ENCODE data around the gene R3HCC1L. TPM values are rescaled to one million over a fixed set of nuclear protein-coding genes. Genes with fewer than 3 reads are reported as not detected.
"Not testable (repeated sequence)": the region's sequence is repeated elsewhere in the genome, so short reads cannot be mapped to it uniquely, and the experiment has no call there.

R3HCC1L gene
- polyA plus RNA-seq, 3 donors, result 20.2 to 20.6 (median 20.4) TPM

- no peak for DNase-seq (ENCODE audit: extremely low read depth in 1 of 11, low read depth in 9 of 11, low spot score in 4 of 11)
Measured at GRCh38 chr10:98213740-98214139, 79.3 kb downstream of the R3HCC1L start.

DNA sequence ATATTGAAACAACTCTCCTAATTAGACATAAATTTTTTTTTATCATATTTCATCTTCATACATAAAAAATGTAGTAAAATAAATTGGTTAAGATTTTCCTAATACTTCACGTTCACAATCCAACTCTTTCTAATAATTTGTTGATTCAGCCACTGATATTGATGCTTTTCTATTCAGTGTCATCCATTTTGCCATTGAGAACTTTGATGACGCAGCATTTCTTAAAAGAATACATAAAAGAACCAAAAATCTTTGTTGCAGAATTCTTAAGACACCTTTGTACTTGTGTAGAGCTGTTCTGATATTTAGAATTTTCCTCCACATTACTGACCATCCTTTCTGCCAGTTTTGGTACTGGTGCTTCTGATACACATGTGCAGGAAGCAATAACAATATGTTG lies 80.9 kb downstream of the R3HCC1L start:
- DNase-seq (ENCODE audit: extremely low read depth in 1 of 11, low read depth in 9 of 11, low spot score in 4 of 11), result no peak

DNA sequence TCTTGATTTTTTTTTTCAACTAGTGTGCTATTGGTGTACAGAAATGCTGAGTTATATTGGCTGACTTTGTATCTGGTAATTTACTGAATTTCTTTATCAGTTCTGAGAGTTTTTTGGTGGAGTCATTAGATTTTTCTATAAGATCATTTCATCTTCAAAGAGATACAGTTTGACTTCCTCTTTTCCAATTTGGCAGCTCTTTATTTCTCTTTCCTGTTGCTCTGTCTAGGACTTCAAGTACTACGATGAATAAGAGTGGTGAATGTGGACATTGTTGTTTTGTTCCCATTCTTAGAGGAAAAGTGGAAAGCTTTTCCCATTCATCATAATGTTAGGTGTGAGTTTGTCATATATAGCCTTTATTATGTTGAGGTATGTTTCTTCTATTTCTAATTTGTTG lies 83.3 kb downstream of the R3HCC1L start:
- no peak for DNase-seq (ENCODE audit: extremely low read depth in 1 of 11, low read depth in 9 of 11, low spot score in 4 of 11)

DNA sequence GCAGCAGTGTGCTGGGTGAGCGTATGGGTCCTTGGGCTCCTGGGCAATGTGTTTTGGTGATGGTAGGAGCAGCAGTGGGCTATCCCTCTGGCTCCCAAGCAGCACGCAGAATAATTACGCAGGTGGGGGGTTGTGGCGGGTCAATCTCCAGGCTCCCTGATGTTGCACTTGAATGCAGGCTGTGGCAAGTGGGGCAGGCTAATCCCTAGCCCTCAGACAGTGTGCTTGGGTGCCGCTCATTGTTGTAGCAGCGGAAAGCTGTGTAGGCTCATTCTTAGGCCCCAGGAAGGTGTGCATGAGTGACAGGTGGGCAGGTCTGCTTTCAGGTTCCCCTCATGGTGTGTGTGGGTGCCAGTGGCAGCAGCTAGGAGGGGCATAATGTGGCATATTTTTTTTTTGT lies 89.4 kb downstream of the R3HCC1L start:
- no peak for DNase-seq (ENCODE audit: extremely low read depth in 1 of 11, low read depth in 9 of 11, low spot score in 4 of 11)

- DNase-seq (ENCODE audit: extremely low read depth in 1 of 11, low read depth in 9 of 11, low spot score in 4 of 11), result no peak
Measured at GRCh38 chr10:98224509-98224908, 90.1 kb downstream of the R3HCC1L start.

DNA sequence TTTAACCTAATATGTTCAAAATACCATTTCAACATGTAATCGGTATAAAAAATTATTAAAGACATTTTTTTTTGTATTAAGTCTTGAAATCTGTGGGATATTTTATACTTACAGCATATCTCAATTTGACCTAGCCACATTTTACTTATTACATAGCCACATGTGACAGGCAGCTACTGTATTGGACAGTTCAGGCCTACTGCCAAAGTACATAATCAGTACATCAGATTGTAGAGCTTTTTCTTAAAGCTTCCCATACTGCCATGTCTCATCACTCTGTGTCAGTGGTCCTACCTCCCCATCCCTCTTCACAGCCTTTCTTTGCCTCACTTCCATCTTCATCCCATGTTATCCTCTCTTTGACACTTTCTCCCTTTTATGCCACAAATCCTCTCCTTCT lies 90.5 kb downstream of the R3HCC1L start:
- DNase-seq (ENCODE audit: extremely low read depth in 1 of 11, low read depth in 9 of 11, low spot score in 4 of 11), result no peak

GRCh38 chr10:98226508-98227144 lies 92.2 kb downstream of the R3HCC1L start:
- no peak for DNase-seq (ENCODE audit: extremely low read depth in 1 of 11, low read depth in 9 of 11, low spot score in 4 of 11)

DNA sequence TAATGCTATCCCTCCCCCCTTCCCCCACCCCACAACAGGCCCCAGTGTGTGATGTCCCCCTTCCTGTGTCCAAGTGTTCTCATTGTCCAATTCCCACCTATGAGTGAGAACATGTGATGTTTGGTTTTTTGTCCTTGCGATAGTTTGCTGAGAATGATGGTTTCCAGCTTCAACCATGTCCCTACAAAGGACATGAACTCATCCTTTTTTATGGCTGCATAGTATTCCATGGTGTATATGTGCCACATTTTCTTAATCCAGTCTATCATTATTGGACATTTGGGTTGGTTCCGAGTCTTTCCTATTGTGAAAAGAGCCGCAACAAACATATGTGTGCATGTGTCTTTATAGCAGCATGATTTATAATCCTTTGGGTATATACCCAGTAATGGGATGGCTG lies 93.3 kb downstream of the R3HCC1L start:
- not testable (repeated sequence) for DNase-seq (ENCODE audit: extremely low read depth in 1 of 11, low read depth in 9 of 11, low spot score in 4 of 11)

GRCh38 chr10:98228266-98228665 lies 93.8 kb downstream of the R3HCC1L start:
- not testable (repeated sequence) for DNase-seq (ENCODE audit: extremely low read depth in 1 of 11, low read depth in 9 of 11, low spot score in 4 of 11)

DNA sequence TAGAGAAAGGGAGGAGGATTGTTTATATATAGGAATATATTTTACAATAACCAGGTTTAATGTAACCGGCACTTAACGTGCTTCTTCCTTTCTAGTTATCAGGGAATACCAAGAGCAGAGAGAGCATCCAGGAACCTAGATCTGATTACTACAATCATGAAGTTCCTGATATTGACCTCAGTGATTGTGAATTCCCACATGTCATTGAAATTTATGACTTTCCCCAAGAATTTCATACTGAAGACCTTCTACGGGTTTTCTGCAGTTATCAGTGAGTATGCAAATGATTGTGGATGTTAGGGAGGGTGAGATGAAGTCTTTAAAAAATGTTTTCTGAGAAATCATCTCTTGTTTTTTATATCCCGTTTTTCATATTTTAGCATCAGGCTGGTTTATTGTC lies 97.0 kb downstream of the R3HCC1L start:
- DNase-seq (ENCODE audit: extremely low read depth in 1 of 11, low read depth in 9 of 11, low spot score in 4 of 11), result no peak

- DNase-seq (ENCODE audit: extremely low read depth in 1 of 11, low read depth in 9 of 11, low spot score in 4 of 11), result no peak
Measured at GRCh38 chr10:98235846-98236245, 101.4 kb downstream of the R3HCC1L start.

DNA sequence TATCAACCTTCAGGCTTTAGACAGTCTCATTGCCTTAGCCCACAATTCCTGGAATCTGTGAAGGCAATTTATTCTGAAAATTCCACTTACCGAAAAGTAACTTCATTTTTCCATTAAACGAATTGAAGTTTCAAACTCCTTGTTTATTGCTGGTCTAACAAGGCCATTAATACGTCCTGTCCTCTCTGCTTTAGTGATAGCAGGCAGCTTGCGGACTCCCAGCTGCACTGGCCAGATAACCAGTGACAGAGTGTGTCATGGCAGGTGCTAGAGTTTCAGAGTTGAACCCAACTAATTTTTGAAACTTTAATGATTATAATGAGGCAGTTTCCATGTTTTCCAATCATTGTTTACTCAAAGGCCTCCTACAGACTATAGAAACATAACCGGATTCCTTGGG lies 102.4 kb downstream of the R3HCC1L start:
- DNase-seq (ENCODE audit: extremely low read depth in 1 of 11, low read depth in 9 of 11, low spot score in 4 of 11), result no peak

DNA sequence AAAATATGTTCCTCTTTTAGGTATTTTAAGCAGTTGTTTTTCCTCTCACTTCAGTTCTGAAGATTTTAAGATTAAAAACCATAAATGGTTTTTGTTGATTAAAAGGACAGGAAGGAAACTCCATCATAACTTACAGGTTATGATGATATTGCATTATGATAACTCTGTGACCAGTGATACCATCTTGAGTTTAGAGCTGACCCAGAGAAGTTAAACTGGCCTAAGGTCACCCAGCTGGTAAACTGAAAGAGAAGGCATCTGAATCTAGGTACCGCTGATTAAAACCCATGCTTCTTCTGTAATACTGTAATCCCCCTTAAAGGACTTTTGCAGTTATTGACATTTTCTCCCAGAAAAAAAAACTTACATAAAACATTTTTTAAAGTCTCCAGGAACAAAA lies 103.9 kb downstream of the R3HCC1L start:
- no peak for DNase-seq (ENCODE audit: extremely low read depth in 1 of 11, low read depth in 9 of 11, low spot score in 4 of 11)

DNA sequence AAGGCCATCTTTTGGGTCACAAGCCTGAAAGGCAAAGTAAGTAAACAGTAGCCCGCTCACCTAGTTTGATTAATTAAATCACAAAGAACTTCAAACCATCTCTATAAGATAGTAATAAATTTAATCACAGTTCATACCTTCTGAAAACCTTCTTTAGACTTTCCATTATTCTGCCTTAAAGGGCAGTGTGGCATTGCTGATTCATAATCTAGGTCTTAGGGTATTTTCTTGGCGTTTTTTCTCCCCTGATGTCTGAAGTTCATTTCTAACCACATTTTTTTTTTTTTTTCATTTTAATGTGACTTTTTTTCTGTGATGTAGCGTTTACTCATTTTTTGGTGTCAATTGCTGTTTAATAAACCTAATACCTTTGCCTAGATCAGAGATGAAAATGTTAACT lies 106.1 kb downstream of the R3HCC1L start:
- DNase-seq (ENCODE audit: extremely low read depth in 1 of 11, low read depth in 9 of 11, low spot score in 4 of 11), result no peak

DNA sequence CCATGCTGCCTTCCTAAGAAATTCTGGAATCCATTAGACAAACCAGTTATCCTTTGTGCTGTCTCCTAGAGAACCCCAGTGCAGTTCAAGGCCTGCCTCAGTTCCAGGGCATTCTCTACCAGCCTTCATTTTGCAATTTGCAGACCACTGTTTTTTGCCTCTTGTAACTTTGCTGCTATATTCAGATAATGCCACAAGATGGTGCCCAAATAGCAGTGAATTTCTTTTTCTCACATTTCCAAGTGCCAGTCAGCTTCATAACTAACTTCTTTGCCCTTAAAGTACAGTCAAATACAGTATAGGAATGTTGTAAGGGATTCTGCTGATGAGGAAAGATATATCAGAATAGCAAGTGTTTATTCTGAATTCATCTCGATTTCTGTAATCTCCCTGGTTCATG lies 108.4 kb downstream of the R3HCC1L start:
- DNase-seq (ENCODE audit: extremely low read depth in 1 of 11, low read depth in 9 of 11, low spot score in 4 of 11), result peak in 2 of 11 donors; percentile 27 to 37

DNA sequence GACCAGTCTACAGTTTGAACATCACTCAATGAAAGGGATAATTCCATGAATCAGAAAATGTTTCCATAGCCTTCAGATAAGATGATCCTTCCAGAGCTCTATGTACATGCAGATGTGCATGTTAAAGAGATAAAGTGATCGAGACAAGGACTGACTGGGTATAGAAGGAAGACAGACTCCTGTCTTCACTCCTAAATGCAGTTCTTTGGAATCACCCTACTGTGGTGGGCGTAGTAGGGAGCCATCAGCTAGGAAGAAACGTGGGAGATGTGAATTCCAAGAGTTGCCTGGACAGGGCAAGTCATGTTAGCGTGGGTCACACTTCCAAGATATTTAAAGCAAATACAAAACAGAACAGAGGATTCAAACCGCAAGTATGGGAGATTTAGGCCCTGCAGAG lies 109.7 kb downstream of the R3HCC1L start:
- no peak for DNase-seq (ENCODE audit: extremely low read depth in 1 of 11, low read depth in 9 of 11, low spot score in 4 of 11)

DNA sequence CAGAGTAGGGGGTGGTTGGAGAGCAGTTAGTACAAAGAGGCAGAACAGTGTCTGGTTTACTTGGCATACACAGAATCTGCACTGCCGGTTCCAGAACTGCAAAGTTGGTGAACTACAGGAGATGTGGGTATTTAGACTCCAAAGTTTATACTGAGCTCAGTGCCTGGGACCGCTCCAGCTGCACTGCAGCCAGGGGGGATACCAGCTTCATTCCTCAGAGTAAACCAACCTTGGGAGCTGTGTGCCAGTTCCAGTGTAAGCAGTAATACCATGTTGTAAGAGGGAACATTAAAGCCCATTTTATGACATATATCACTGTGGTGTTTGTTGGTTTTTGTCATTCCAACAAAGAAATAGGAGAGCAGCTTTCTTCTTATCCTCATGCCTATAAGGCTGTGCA lies 110.1 kb downstream of the R3HCC1L start:
- DNase-seq (ENCODE audit: extremely low read depth in 1 of 11, low read depth in 9 of 11, low spot score in 4 of 11), result no peak

DNA sequence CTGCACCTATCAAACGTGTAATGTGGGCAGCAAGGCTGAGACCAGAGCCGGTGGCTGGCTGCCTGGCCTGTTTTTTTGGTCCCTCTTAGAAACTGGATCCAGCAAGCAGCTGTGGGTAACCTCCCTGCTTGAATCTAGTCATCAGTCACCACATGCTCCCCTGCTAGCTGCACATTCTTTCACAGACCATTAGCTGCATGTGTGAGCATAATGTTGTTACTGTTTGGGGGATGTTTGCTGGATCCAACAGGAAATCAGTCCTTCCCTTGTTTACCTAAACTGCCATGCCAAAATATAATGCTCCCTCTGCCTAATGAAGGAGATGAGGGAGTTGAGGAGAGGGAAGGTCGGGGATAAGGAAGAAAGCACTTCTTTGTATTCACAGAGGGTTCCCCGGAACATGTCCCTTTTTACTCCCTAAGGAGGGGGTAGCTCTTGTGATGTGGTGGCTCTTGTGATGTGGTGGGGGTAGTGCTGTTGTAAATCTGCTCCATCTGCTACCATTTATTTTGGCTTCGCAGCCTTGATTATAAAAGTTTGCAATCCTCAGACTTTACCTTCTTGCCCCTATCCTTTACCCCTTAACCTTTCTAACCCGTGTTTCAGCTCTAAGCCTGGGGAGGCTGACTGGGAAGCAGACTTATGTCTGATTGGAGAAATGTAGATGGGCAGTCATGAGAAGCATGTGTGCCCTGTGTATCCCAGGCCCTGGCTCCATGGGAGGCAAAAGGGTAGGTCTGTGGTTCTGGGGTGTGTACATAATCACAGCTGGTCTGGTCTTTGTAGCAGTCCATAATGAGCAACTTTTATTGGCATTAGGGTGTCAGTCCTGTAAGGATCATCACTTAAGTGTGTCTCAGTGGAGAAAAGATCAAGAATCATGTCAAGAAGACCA lies 112.7 kb downstream of the R3HCC1L start:
- DNase-seq (ENCODE audit: extremely low read depth in 1 of 11, low read depth in 9 of 11, low spot score in 4 of 11), result peak in 10 of 11 donors; percentile 51 to 90 (median 72)

DNA sequence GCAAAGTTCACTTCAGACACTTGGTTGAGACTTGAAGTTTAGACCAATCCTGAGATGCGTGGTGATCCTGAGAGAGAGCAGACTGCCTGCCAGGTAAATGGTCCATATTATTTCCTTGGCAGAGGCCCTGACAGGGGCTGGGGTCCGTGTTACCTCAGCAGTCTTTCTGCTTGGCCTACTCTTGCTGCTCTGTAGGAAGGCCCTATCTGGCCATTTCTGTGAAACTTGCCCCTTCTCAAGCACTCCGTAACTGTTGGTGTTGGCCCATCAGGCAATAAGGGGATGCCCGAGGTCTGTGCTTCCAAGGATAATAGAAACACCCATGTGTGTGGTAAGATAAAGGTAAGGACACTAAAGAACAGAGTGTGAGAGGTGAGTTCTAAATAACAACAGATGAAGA lies 113.6 kb downstream of the R3HCC1L start:
- DNase-seq (ENCODE audit: extremely low read depth in 1 of 11, low read depth in 9 of 11, low spot score in 4 of 11), result no peak

DNA sequence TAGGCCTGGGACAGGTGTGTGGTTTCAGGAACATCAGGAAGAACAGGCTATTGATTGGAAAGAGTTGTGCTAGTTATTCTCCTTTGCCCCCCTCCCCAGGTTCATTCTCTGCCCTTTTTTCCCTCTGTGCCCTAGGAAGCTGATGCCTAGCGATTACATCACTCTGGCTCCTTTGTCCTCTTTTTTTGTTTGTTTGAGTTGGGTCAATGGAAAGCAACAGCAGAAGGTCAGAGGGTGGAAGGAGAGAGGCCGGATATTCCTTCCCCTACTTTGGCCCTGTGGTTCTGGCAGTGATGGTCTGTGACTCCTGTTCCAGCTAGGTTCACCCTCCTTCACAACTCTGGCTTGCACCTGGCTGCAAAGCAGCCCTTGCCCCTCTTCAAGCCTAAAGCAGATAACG lies 114.7 kb downstream of the R3HCC1L start:
- DNase-seq (ENCODE audit: extremely low read depth in 1 of 11, low read depth in 9 of 11, low spot score in 4 of 11), result no peak

DNA sequence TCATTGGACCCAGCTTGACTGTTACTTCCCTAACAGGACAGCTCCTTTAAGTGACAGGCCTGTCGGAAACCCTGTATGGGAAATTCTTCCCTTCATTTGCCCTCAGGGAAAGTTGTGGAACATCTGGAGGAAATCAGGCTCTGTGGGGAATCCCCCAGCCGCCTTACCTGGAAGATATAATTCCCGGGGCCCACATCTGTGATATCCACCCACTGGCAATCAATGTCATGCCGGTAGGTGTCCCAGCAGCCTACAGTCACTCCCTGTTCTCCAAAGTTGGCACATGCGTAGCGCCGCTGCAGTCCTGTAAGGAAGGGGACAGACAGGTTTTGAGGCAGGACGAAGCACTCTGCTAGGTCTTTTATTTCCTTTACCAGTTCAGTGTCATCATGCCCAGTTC lies 116.9 kb downstream of the R3HCC1L start:
- DNase-seq (ENCODE audit: extremely low read depth in 1 of 11, low read depth in 9 of 11, low spot score in 4 of 11), result no peak

All from renal cortex interstitium (tissue), 11 donors.